LNCaP clone FGC (cell line): ENCODE data around the gene RNF224.
A peak's percentile ranks its signal among the peaks of the same experiment; 100 is the strongest.

Source experiments
- DNase-seq: peaks from one replicate; pipeline ENCODE4 v3.0.0-alpha.2; 2011; ENCODE audit warnings: low read depth
- H3K4me3 ChIP-seq: 2 replicates; pipeline ENCODE4 v1.5.1; 2011; ENCODE audit warnings: mild to moderate bottlenecking, low read depth, low read length, control low read depth
- TF ChIP-seq, protein P1 (sequence below): IDR thresholded peaks from 2 replicates; pipeline ENCODE4 v1.5.1; 2012; ENCODE audit warnings: mild to moderate bottlenecking; ENCODE audit not compliant: control insufficient read depth, insufficient read depth; ENCODE audit errors: extremely low read depth

Gene RNF224

DNA sequence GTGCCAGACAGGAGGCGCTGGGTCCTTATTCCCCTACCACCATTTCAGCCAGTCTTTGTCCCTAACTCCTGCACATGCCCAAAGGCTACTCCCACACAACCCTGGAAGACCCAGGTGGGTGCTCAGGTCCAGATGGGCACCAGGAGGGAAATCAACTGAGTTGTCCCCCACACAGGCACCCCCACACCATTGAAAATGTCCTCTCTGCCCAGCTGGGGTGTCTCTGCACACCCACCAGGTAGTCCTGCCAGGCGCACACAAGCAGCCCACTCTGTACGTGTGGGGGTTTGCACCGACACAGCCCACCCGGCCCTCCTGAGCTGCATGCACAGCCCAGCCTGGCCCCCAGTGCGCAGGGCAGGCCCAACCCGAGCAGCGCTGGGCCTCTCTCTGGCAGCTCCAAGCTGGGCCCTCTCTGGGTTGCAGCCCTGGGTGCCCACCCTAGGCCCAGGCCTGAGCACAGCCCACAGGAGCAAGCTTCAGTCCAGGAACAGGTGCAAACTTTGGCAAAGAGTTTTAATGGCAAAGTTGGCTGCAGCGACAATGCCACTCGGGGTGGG, 7.5 kb upstream of the RNF224 start:
- TF ChIP-seq, protein P1, sequence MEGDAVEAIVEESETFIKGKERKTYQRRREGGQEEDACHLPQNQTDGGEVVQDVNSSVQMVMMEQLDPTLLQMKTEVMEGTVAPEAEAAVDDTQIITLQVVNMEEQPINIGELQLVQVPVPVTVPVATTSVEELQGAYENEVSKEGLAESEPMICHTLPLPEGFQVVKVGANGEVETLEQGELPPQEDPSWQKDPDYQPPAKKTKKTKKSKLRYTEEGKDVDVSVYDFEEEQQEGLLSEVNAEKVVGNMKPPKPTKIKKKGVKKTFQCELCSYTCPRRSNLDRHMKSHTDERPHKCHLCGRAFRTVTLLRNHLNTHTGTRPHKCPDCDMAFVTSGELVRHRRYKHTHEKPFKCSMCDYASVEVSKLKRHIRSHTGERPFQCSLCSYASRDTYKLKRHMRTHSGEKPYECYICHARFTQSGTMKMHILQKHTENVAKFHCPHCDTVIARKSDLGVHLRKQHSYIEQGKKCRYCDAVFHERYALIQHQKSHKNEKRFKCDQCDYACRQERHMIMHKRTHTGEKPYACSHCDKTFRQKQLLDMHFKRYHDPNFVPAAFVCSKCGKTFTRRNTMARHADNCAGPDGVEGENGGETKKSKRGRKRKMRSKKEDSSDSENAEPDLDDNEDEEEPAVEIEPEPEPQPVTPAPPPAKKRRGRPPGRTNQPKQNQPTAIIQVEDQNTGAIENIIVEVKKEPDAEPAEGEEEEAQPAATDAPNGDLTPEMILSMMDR: no peak
- no peak for DNase-seq
- H3K4me3 ChIP-seq: no peak overlapping the region

DNA sequence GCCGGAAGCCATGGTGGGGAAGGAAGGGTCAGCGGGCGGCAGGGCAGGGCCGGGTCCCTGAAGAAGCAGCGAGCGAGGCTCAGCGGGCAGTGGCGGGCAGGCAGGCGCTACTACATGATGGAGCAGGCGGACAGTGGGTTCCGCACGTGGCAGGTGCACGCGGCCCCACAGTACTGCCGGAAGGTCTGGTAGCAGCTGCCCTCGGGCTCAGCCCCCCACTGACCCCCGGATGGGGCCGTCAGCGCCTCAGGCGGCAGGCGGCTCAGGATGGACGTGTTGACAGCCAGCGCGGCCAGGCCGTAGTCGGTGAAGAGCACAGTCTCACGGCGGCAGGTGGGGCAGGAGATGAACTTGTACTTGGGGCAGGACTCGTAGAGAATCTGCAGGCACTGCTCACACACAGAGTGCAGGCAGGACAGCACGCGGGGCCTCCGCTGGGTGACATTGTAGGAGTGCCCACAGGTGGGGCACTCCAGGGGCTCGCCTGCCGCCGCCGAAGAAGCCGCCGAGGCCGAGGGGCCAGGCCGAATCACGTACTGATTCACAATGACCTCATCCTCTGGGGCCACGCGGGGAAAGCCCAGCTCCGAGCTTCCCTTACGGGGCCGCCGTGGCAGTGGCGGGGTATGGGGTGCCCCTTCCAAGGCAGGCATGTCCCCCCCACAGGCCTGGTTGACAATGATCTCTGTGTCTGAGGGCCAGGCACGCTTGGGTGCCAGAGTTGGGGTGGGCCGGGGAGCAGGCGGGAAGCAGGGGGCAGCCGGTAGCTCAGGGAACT, 6.8 kb upstream of the RNF224 start:
- no peak overlapping the region for H3K4me3 ChIP-seq
- no peak for DNase-seq
- TF ChIP-seq, protein P1: no peak

DNA sequence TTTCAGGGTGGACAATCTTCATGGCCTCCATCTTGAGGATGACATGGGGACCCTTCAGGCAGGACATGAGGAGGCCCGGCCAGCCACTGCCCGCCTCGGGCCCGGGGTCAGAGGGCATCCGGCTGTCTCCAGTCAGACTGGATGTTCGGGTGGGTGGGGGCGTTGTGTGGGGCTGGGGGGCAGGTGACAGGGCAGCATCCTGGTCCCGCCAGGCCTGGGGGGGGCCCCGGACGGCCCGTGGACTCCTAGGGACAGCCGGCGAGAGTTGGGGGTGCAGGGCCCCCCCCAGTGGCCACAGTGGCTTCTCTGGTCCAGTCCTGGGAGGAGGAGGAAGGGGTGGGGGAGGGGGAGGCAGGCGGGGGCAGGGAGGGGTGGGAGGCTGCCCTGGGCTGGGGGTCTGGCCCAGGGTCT, 6.2 kb upstream of the RNF224 start:
- DNase-seq: no peak
- H3K4me3 ChIP-seq: peak overlapping the region; percentile 50
- TF ChIP-seq, protein P1: no peak

DNA sequence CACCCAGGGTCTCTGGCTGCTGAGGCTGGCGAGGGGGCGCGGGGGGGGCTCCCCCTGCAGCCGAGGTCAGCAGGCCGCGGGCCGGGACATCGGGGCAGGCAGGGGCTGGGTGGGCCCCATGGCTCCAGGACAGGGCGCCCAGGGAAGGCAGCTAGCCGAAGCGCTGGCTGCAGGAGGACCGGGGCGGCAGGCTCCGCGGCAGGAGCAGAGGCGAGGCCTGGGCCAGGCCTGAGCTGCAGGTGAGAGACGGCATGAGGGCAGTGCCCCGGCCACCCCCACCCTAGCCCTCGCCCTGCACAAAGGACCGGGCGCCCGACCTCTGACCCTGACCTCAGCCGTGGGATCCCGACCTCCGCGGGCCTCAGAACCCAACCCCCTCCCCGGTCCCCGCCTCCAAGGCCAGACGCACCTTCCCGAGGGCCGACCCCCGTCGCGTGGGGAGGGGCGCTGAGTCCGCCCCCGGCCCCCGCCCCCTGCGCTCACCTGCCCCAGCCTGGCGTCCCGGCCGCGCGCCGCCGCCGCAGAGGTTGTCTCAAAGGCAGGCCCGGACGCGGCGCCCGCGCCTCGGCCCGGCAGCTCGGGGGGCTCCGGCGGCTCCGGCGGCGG, 5.7 kb upstream of the RNF224 start:
- peak overlapping the region; percentile 50 for H3K4me3 ChIP-seq
- no peak for DNase-seq
- TF ChIP-seq, protein P1: no peak

DNA sequence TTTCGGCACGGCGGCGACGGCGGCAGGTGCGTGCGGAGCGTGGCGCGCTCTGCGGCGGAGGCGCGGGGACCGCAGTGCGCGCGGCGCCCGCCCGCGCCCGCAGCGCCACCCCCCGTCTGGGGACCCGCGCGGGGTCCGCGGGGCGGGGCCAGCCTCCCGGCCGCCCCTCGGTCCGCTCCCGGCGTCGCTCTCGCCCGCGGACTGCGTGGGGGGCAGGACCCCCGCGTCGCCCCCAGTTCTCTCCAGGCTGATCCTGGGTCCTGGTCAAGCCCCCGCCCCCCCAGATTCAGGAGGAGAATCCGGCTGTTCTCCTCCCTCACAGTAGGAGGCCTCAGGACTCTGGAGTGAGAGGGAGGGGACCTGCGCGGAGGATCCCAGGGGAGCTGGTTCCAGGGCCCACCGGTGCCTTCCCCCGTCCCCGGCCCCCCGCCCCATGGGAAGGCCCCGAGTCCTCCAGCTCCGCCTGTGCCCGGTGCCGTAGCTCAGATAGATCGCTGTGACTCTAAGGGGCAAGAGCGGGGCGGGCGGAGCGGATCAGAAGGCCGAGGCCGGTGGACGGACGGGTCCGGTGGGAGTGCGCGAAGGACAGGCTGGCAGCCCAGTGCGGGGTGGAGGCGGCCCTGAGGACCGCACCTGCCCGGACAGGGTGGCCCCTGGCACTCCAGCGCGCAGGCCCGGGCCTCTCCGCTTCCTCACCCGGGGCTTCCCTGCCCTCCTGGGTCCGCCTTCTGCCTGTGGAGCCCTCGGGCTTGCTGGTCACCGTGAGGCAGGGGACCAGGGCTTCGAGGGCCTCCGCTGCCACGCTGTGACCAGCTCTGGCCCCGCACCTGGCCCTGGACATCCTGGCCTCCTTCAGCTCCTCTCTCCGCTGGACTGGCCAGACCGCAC, 4.9 kb upstream of the RNF224 start, which contains the start of gene RNF208:
RNF208 (minus strand) TSS at position 51 of the 888 bp plus-strand sequence. CDS start 1,028 bp downstream, outside the sequence.
- DNase-seq: no peak
- TF ChIP-seq, protein P1: no peak
- H3K4me3 ChIP-seq: peak within 1 kb of the TSS; percentile 58
